MM.1S (cell line): ENCODE data around the gene WDR70.

ENCODE experiments used
- CTCF ChIP-seq: fragments of 300-600 bp; sonication (generic); IDR thresholded peaks from 2 replicates; pipeline ENCODE4 v1.5.1; 2016; ENCODE audit warnings: antibody characterized with exemption, low read length, mixed read lengths
- EZH2 ChIP-seq: fragments of 300-600 bp; sonication (generic); optimal IDR thresholded peaks from 2 replicates; pipeline ENCODE3; 2017; ENCODE audit warnings: low read depth, mild to moderate bottlenecking, antibody characterized with exemption, low read length, mixed read lengths

DNA sequence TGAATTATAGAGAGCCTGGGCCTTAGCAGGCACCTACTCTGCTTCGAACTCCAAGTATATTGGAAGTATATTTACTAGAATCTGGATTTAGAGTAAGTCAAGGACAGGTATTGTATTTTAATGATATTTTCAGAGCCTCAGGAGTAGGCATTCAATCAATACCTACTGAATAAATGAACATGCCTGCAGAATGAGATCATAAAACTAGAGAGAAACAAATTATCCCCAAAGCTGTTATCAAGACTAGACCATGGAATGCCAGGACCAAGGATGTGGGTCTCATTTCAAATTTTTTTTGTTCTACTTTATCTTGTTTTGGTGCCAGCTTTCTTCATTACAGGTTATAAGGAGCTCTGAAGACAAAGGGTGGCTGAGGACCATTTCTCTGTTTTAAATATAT is 394.7 kb downstream of the WDR70 start:
- TF ChIP-seq CTCF, result no peak
- no peak for TF ChIP-seq EZH2
